ENCODE results near the gene CTSF. TPM values are rescaled to one million over a fixed set of nuclear protein-coding genes. Genes with fewer than 3 reads are reported as not detected.

The CTSF gene
- total and polyA plus RNA-seq, 2 of the 13 experiments (the other 11 are each of a cell fraction or from before 2014, with no cell fraction given), result not detected

GRCh38 chr11:66603072-66603471 lies 34.7 kb upstream of the CTSF start (continued):
- TF ChIP-seq BRF2 (CRISPR knock-in tag; IDR thresholded peaks at IDR 0.05), result no peak
- no peak for TF ChIP-seq SIN3B (IDR thresholded peaks at IDR 0.05; ENCODE audit: low read length)

GRCh38 chr11:66600631-66601233 lies 32.3 kb upstream of the CTSF start:
- Histone ChIP-seq H3K4me1 (ENCODE audit: insufficient read depth, low read length) (peaks cover 13% of the 10 kb centered on the region), H4K20me1 (ENCODE audit: insufficient read depth, low read length) (no peaks in the 10 kb centered on the region), H2AFZ (ENCODE audit: low read length) (no peak overlapping the region), H3K9ac (ENCODE audit: insufficient read depth, low read depth, low read length) (no peak overlapping the region), H3K27ac (ENCODE audit: extremely low read length, insufficient read depth, low read length) (no peak overlapping the region), H3K79me2 (ENCODE audit: insufficient read depth, low read length) (no peaks in the 10 kb centered on the region), H3K4me2 (ENCODE audit: low read depth, low read length) (no peak overlapping the region), H3K9me3 (ENCODE audit: low read length) (no peaks in the 10 kb centered on the region), H3K4me3 (replicated peaks in 1 of 3; ENCODE audit: insufficient read depth in 1 of 3, low read depth in 2 of 3, low read length in 3 of 3) (no peak overlapping the region), H3K27me3 (ENCODE audit: control insufficient read depth in 1 of 2, insufficient read depth in 2 of 2, low read length in 2 of 2) (no peaks in the 10 kb centered on the region), H3K36me3 (replicated peaks in 1 of 2; ENCODE audit: control insufficient read depth in 1 of 2, insufficient read depth in 2 of 2, low read length in 2 of 2) (peaks cover 11 to 41% of the 10 kb centered on the region in 2 experiments)
- FAIRE-seq (no peak), DNase-seq (ENCODE audit: low spot score) (no peak), ATAC-seq (no peak)
- CTCF ChIA-PET (ENCODE audit: low intra/inter-chr PET ratio, low total read pairs), result no interaction called here
- no peak for TF ChIP-seq PCBP1 (IDR thresholded peaks at IDR 0.05; ENCODE audit: borderline replicate concordance, low read depth, low read length)
- TF ChIP-seq CBX2 (IDR thresholded peaks at IDR 0.05; ENCODE audit: low read depth, low read length), result no peak
- no peak for TF ChIP-seq CBX2 (CRISPR knock-in tag; IDR thresholded peaks at IDR 0.05; ENCODE audit: low read depth)
- TF ChIP-seq ZNF678 (CRISPR knock-in tag; IDR thresholded peaks at IDR 0.05), result no peak
- TF ChIP-seq PBX3 (CRISPR knock-in tag; IDR thresholded peaks at IDR 0.05; ENCODE audit: borderline replicate concordance), result no peak
- TF ChIP-seq PRMT3 (CRISPR knock-in tag; IDR thresholded peaks at IDR 0.05; ENCODE audit: borderline replicate concordance, low read depth), result no peak
- TF ChIP-seq ETV5 (CRISPR knock-in tag; IDR thresholded peaks at IDR 0.05; ENCODE audit: borderline replicate concordance), result no peak
- no peak for TF ChIP-seq HOXD1 (CRISPR knock-in tag; IDR thresholded peaks at IDR 0.05)
- TF ChIP-seq DR1 (CRISPR knock-in tag; IDR thresholded peaks at IDR 0.05), result no peak
- TF ChIP-seq PHF8 (CRISPR knock-in tag; IDR thresholded peaks at IDR 0.05), result no peak
- TF ChIP-seq ZNF256 (CRISPR knock-in tag; conservative IDR thresholded peaks at IDR 0.05), result no peak
- POLR2A ChIA-PET, result no interaction called here
- intact Hi-C loops (cut with micrococcal nuclease; ENCODE audit: unreplicated experiment) (no loop called here), in situ Hi-C loops (cut with HindIII; ENCODE audit: extremely low pct_ligation_motif_present, low pct_unique_long_range_greater_than_20kb) (no loop called here)
- no TSS peak for BruUV-seq (replicated peaks)
- 96% methylated on average over 4 of the region's 4 CpGs for WGBS (ENCODE audit: low lambda C conversion rate)
